Fibroblast of skin of abdomen (primary cell): ENCODE measurements around the gene SH3TC1. TPM values are rescaled to one million over a fixed set of nuclear protein-coding genes. Genes with fewer than 3 reads are reported as not detected.
A peak's percentile ranks its signal among the peaks of the same experiment; 100 is the strongest.

Experiments used
- DNase-seq: peaks from one replicate; pipeline ENCODE4 v3.0.0-alpha.2; 2013
- polyA plus RNA-seq, 2 experiments: library from polyadenylated mRNA; unstranded; fragments of 120-200 nt; gene quantifications; one replicate each; pipeline ENCODE4 v1.2.1, GENCODE V29; 2013; ENCODE audit not compliant: insufficient read length in 2 of 2

SH3TC1 gene
- 0.35 TPM for polyA plus RNA-seq (2013, experiment 1 of 2; ENCODE audit: insufficient read length)
- 0.31 TPM for polyA plus RNA-seq (2013, experiment 2 of 2; ENCODE audit: insufficient read length)

DNA sequence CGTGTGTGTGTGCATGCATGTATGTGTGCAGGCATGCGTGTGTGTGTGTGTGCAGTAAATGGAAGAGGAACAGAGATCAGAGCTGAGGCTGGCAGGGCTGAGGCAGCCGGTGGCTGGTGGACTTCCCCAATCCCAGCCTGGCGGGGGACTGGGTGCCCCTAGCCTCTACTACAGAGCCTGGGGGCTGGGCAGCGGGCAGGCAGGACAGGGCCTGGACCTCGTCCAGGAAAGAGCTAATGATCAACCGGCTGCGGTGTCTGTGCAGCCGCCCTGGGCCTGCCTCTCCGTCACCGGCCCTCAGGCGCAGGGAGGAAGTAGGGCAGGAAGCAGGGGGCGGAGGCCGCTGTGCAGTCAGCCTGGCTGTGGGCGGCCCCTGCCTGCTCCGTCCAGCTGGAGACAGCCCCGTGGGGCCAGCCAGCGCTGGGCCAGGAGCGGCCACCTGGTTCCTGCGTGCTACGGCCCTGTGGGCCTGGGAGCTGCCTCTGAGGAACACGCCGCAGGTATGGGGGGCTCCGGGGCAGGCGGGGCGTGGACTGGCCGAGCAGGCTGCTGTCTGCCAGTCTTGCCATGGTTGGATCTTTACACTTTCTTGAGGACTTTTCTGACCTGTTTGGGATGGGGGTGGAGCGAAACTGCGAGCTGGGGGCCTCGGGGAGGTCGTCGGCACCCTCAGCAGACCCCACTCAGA, at the start of gene SH3TC1:
Gene SH3TC1, plus strand, starts transcription at position 385 of the 688 bp plus-strand sequence. CDS start 5,905 bp downstream, outside the sequence.
- peak; percentile 65 for DNase-seq

GRCh38 chr4:8149664-8150063, 49.4 kb upstream of the SH3TC1 start:
- no peak for DNase-seq

GRCh38 chr4:8150152-8151090, 48.7 kb upstream of the SH3TC1 start:
- no peak for DNase-seq

DNA sequence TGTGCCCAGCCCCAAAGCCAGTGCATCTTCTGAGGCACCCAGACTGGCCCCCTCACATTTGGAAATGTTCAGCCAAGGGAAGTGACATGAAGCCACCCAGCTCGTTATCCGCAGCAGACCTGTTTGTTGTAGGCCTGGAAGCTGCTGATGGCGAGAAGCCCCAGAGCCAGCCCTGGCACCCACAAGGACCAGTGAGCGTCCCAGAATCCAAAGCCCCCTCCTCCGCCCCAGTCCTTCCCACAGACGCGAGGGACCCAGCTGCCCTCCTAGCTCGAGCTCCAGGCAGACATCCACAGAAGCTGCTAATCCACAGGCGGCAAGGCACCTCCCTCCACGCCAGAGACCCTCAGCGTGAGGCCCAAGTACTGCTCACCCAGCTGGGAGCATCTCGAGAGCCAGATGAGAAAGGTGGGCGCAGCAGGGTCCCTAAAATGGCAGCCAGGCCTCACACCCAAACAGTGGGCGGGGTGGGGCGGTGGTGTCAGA, 47.9 kb upstream of the SH3TC1 start:
- no peak for DNase-seq

DNA sequence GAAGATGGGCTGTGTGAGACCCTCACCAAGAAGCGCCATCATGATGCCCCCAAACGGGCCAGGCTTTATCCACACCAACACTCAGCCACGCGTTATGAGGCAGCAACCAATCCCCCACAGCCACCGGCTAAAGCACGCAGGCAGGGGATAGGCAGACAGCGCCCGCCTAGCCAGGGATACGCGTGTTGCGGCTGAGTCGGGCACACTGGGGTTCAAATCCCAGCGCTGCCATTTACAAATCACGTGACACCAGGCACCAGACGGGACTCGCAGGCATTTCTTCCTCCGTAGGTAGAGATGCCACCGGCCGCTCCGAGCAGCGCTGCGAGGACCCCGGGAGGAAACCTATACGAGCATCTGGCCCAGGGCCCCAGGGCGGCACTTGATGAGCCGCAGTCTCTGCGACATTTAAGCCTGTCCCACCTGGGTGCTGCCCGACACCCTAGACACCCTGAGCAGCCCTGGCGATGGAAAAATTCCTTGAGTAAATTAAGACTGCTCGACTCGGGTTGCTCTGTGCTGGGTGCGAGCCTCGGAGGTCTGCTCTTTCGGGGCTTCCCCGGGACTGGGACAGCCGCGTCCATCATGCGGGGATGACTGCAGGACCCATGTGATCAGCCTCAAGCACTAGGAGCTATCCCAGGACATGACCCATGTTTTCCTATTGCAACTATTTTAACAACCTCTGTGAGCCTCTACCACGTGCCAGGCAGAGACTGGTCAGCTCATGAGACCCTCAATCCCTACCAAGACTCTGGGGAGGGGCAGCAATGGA, 46.8 kb upstream of the SH3TC1 start:
- no peak for DNase-seq

GRCh38 chr4:8152865-8153257, 46.2 kb upstream of the SH3TC1 start:
- no peak for DNase-seq

DNA sequence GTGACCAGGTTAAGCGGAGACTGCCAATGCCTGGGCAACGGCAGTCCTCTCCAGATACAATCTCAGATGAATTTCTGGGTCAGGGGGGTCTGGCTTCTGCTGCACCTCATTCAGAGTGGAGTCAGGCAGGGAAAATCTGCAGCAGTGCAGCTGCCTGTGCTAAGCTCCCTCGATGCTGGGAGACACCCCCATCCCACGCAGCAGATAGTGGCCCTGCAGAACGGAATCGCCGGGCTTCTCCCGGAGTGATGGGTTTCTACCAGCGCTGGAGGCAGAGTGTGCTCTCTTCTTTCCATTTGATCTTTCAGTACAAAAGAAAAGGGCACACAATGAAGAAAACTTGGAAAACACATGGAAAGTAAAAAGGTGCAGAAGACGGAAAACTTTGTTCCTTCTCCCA, 45.6 kb upstream of the SH3TC1 start:
- no peak for DNase-seq

DNA sequence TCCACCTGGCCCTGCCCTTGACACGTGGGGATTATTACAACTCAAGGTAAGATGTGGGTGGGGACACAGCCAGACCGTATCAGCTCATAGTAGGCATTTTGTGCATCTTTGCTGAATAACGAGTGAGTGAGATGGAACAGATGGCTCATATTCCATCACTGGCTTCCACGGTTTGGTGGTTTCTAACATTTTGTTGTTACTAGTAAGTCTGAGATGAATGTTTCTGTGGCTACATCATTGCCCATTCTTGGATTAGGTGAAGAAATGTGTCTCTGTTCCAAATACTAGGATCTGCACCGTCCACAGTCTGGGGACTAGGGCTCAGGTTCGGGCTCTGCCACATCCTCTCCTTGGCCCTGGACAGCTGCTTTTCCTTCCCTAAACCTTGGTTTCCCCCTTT, 44.0 kb upstream of the SH3TC1 start:
- no peak for DNase-seq

GRCh38 chr4:8155660-8156421, 43.2 kb upstream of the SH3TC1 start:
- DNase-seq = no peak

DNA sequence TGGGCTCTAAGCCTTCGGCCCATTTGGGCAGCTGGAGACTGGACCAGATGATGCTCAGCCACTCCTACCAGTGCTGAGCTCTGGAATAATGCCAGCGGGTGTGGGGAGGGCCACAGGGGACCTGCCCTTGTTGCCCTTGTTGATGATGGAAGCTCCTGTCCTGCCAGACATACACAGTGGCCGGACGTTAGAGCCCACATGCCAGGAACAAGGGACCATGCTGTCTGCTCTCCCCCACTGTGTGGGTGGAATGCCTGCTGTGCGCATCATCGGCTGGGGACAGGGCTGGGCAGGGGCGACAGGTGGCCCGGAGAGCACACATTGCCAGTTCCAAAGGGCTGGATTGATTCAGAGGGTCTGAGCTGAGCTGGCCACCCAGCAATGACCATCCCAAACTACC, 42.5 kb upstream of the SH3TC1 start:
- DNase-seq = no peak

- DNase-seq = no peak
Measured at GRCh38 chr4:8157496-8157895, 41.6 kb upstream of the SH3TC1 start.

GRCh38 chr4:8157944-8158709, 41.0 kb upstream of the SH3TC1 start:
- DNase-seq = no peak

- DNase-seq = peak; percentile 97
Measured at GRCh38 chr4:8158710-8159536, 40.2 kb upstream of the SH3TC1 start, which contains the start of gene ABLIM2. TSS of gene ABLIM2 (minus strand) at chr4:8158813. CDS start at chr4:8158689, 124 bp downstream.

DNA sequence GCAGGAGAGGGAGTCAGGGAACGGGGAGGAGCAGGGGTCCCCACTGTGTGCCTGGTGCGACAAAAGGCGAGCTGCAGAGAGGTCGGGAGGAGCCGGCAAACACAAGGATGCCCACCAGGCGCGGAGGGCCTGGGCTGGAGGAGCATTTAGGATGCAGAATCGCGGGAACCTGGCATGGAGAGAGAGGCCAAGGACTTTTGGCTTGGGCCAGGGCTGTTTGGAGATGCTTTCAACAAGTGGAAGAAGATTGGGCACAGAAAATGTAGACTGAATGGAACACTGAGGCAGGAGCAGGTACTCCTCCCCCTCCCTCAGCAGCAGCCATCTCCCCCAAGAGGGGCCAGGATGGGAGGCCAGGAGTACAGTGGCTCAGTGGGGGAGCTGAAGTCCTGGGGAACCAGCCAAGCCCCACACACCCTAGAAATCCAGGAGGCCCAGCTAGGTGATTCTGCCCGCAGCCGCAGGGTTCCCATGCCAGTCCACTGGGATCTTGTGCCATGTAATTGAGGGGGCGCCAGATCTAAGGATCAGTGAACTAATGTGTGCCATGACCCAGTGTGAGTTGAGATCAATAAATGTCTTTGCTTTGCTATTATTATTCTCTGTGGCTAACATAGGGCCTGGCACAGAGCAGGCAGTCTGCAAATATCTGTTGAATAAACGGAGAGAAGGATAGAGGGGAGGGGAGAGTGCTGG, 39.4 kb upstream of the SH3TC1 start:
- no peak for DNase-seq

- DNase-seq = no peak
Measured at GRCh38 chr4:8160233-8160560, 38.9 kb upstream of the SH3TC1 start.

DNA sequence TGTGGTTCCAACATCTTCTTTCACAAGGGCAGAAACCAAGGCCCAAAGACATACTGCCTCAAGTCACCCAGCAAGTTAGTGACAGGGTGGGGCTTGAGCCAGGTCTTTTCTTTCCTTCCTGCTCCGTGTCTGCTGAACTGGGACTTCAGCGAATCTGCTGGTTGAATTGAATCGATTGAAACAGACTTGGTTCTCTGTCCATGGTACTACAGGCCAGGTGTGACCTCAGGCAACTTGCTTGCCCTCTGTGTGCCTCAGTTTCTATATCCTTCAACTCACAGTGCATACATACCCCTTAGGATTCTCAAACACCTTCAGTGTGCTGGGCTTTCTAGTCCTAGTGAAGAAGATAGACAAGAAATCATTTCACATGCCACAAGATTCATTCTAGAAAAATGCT, 38.5 kb upstream of the SH3TC1 start:
- no peak for DNase-seq

DNA sequence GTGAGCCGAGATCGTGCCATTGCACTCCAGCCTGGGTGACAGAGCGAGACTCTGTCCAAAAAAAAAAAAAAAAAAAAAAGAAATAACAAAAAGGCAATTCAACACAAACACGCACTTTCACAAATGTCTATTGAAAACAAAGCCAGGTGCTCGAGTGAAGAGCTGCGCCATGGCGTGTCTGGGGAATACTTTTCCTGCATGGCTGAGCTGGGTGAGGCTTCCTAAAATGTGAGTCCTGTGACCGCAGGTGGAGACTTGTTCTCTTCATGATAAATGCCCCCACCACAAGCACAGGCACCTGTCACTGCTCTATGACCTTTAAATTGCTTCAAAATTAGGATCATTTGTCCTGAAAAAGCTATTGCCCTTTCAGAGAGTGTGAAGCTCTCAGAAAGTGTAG, 36.5 kb upstream of the SH3TC1 start:
- DNase-seq = no peak

GRCh38 chr4:8163026-8163425, 36.1 kb upstream of the SH3TC1 start:
- DNase-seq = no peak

GRCh38 chr4:8163436-8164193, 35.5 kb upstream of the SH3TC1 start:
- no peak for DNase-seq
